Small intestine (tissue), 7 donors: ENCODE data around the gene C22orf39. TPM values are rescaled to one million over a fixed set of nuclear protein-coding genes. Genes with fewer than 3 reads are reported as not detected.

Experiments used
- DNase-seq, 2 donors: peaks; one replicate each; pipeline versions ENCODE4 v3.0.0 to v3.0.0-alpha.2; 2013
- FAIRE-seq: peaks from 2 replicates; lab custom pipeline; 2012; peaks lifted over from hg19 to GRCh38; lab: Jason Lieb, UNC
- H3K27ac ChIP-seq, 3 donors: one replicate each; pipeline ENCODE4 v1.5.1; 2013; ENCODE audit warnings: low read length in 2 of 3, mild to moderate bottlenecking in 2 of 3, control low read depth in 1 of 3, inconsistent platforms in 1 of 3, low read depth in 1 of 3, moderate library complexity in 1 of 3
- H3K27me3 ChIP-seq, 3 donors: one replicate each; pipeline ENCODE4 v1.6.1; 2013; ENCODE audit warnings: low read length in 3 of 3, inconsistent platforms in 1 of 3; ENCODE audit not compliant: control insufficient read depth in 3 of 3, insufficient read depth in 3 of 3
- H3K36me3 ChIP-seq, 3 donors: one replicate each; pipeline ENCODE4 v1.6.1; 2013; ENCODE audit warnings: low read length in 3 of 3, inconsistent platforms in 1 of 3, low read depth in 1 of 3, mild to moderate bottlenecking in 1 of 3, moderate library complexity in 1 of 3; ENCODE audit not compliant: control insufficient read depth in 3 of 3, insufficient read depth in 2 of 3
- H3K4me1 ChIP-seq, 3 donors: one replicate each; pipeline ENCODE4 v1.6.1; 2013; ENCODE audit warnings: low read length in 2 of 3, inconsistent platforms in 1 of 3, low read depth in 1 of 3, mild to moderate bottlenecking in 1 of 3, moderate library complexity in 1 of 3; ENCODE audit not compliant: control insufficient read depth in 3 of 3, insufficient read depth in 2 of 3
- H3K4me3 ChIP-seq, 3 donors: one replicate each; pipeline ENCODE4 v1.5.1; 2013; ENCODE audit warnings: low read length in 3 of 3, control low read depth in 1 of 3, inconsistent platforms in 1 of 3, low read depth in 1 of 3, mild to moderate bottlenecking in 1 of 3, moderate library complexity in 1 of 3
- H3K9me3 ChIP-seq, 2 donors: one replicate each; pipeline ENCODE4 v1.6.1; 2013; ENCODE audit warnings: low read depth in 1 of 2, low read length in 1 of 2; ENCODE audit not compliant: control insufficient read depth in 2 of 2, insufficient read depth in 1 of 2
- WGBS, 3 donors: extraction: QIAGEN DNeasy Blood & Tissue Kit; methylation state at CpG; one replicate each; pipeline ENCODE4 v1.1.7; 2013; 5-methylcytosine and 5-hydroxymethylcytosine counted together
- polyA plus RNA-seq, 4 donors: library from polyadenylated mRNA; stranded (reverse) in 3 of 4; unstranded in 1 of 4; fragments of 200-250 nt in 3 of 4; fragments of 120-200 nt in 1 of 4; gene quantifications; one replicate each; pipeline versions ENCODE4 v1.2.1 to v1.2.3, GENCODE V29; 2013
- donor health status: healthy with polysubstance abuse.
- donor health status: control.
- donor health status: control.
- donor health status: Bipolar disorder and iron deficiency.
- donor health status: healthy.

C22orf39 gene
- polyA plus RNA-seq, 4 donors, result 28.6 to 32.2 (median 29.4) TPM

- Histone ChIP-seq H3K36me3 (peaks cover under 1 to 10% (median 2%) of the 10 kb centered on the region in 3 donors), H3K9me3 (no peaks in the 10 kb centered on the region), H3K27ac (no peak overlapping the region), H3K27me3 (no peaks in the 10 kb centered on the region), H3K4me1 (peaks cover 0 to 6% (median 0%) of the 10 kb centered on the region in 3 donors), H3K4me3 (peak overlapping the region; percentile 31 to 68 (median 46))
- DNase-seq, result no peak
- 0 to 1% (median 1%) methylated on average over 15 of the region's 15 CpGs for WGBS, 3 donors
- no peak for FAIRE-seq
Measured at GRCh38 chr22:19480173-19480568, 32.7 kb upstream of the C22orf39 start.

DNA sequence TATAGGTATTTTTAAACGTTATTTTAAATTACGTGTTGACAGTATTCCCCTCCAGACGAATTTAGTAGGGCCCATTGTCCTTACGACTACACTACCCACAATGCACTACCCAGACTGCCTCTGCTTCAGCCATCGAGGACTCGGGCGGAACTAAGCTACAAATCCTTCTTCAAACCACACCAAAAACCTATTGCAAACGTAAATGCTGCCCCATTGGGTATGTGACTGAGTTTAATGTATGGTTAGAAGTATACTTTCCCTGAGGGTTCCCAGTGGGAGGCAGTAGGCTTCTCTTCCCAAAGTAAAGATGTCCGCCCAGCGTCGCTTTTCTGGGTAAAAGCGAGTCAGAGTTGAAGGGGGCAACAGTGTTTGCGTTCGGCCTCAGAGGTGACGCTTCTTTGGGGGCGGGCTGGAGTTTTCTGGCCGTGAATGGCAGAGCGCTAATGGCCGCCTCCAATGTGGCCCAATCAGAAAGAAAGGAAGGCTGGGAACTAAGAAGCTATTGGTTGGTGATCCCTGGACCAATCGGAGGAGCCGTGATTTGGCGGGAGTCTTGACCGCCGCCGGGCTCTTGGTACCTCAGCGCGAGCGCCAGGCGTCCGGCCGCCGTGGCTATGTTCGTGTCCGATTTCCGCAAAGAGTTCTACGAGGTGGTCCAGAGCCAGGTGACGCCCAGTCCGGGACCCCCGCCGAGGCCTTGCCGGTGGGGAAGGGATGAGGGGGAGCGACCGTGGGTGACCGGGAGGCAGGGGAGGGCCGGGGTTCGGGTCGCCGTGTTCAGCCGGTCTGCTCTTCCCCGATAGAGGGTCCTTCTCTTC is 32.1 kb upstream of the C22orf39 start, which contains the start of gene CDC45:
Gene CDC45 (plus strand): TSS at position 566 of the 818 bp plus-strand sequence. CDS start 49 bp downstream, at position 615.
- WGBS, 3 donors, result 0 to 1% (median 0%) methylated on average over 50 of the region's 50 CpGs
- peak; percentile 99 for DNase-seq
- Histone ChIP-seq H3K27ac (peak within 1 kb of the TSS; percentile 81 to 94 (median 89)), H3K27me3 (no peaks in the 10 kb centered on the region), H3K4me3 (peak within 1 kb of the TSS; percentile 66 to 93 (median 68)), H3K4me1 (peaks cover 0 to 6% (median 0%) of the 10 kb centered on the region in 3 donors), H3K36me3 (peaks cover 2 to 12% (median 4%) of the 10 kb centered on the region in 3 donors), H3K9me3 (no peaks in the 10 kb centered on the region)
- peak; percentile 67 for FAIRE-seq

DNA sequence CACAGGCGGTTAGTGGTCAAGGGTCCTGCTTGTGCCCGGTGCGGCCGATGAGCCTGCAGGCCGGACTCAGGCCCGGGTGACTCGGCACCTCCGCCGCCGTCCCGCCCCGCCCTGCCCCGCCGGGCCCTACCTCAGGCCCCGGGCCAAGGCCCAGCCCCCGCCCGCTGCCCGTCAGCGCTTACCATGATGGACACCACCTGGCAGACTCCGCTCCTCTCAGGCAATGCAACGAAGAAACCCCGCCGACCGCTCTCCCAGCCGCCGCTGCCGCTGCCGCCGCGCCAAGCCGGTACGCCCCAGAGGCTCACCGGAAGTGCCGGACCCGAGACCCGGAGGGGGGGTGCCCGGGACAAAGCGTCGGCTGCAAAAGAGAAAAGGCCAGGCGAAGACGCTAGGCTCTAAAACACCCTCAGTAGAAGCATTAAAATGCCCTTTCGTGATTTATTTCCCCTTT is 31.4 kb upstream of the C22orf39 start, which contains the start of gene UFD1:
Gene UFD1 (minus strand): TSS at position 293 of the 454 bp plus-strand sequence. CDS start 108 bp downstream, at position 185.
- no peaks in the 10 kb centered on the region for H3K9me3 ChIP-seq
- peak; percentile 78 to 91 for DNase-seq
- H3K4me1 ChIP-seq, result peaks cover 0 to 6% (median 0%) of the 10 kb centered on the region in 3 donors
- H3K36me3 ChIP-seq, result peaks cover 2 to 12% (median 7%) of the 10 kb centered on the region in 3 donors
- peak within 1 kb of the TSS; percentile 81 to 94 (median 89) for H3K27ac ChIP-seq
- no peak for FAIRE-seq
- peak within 1 kb of the TSS; percentile 66 to 93 (median 68) for H3K4me3 ChIP-seq
- WGBS, 3 donors, result 0 to 1% (median 0%) methylated on average over 28 to 42 of the region's 42 CpGs
- no peaks in the 10 kb centered on the region for H3K27me3 ChIP-seq

GRCh38 chr22:19478045-19478900 is 30.8 kb upstream of the C22orf39 start:
- Histone ChIP-seq H3K9me3 (no peaks in the 10 kb centered on the region), H3K36me3 (peaks cover 8 to 18% (median 10%) of the 10 kb centered on the region in 3 donors), H3K4me3 (peak overlapping the region; percentile 66 to 93 (median 68)), H3K27ac (peak overlapping the region; percentile 81 to 94 (median 89)), H3K4me1 (peaks cover 0 to 6% (median 0%) of the 10 kb centered on the region in 3 donors), H3K27me3 (no peaks in the 10 kb centered on the region)
- DNase-seq (peak; percentile 39 to 42), FAIRE-seq (no peak)
- 1% methylated on average over 27 to 31 of the region's 31 CpGs for whole genome bisulfite sequencing, 3 donors

GRCh38 chr22:19477321-19478044 is 30.0 kb upstream of the C22orf39 start:
- peaks cover 8 to 25% (median 16%) of the 10 kb centered on the region in 3 donors for H3K36me3 ChIP-seq
- peak overlapping the region in 2 of 3 donors; percentile 66 to 68 for H3K4me3 ChIP-seq
- peak overlapping the region in 1 of 3 donors; percentile 9 for H3K27ac ChIP-seq
- H3K9me3 ChIP-seq, result no peaks in the 10 kb centered on the region
- H3K4me1 ChIP-seq, result peaks cover 0 to 6% (median 0%) of the 10 kb centered on the region in 3 donors
- no peaks in the 10 kb centered on the region for H3K27me3 ChIP-seq
- DNase-seq (peak in 1 of 2 donors; percentile 6), FAIRE-seq (no peak)
- WGBS, 3 donors, result 16 to 21% (median 21%) methylated on average over 5 of the region's 5 CpGs

DNA sequence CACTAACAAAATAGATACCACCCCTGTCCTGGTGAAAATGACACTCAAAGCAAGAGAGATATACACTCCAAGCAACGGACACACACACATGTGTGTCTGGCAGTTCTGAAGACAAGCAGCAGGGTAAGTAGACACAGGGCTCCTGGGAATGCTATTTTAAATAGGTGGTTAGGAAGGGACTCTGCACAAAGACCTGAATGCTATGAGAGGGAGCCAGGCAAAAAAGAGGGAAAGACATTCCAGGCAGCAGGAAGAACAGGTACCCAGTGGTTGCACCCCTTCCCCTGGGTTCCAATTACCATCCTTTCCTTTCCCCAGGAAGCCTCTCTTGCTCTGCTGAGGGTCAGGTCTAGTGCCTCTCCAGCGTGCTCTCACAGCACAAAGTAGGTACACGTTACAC is 28.5 kb upstream of the C22orf39 start:
- no peaks in the 10 kb centered on the region for H3K9me3 ChIP-seq
- FAIRE-seq, result no peak
- no peak for DNase-seq
- H3K4me3 ChIP-seq, result no peak overlapping the region
- WGBS, 3 donors, result 75 to 84% (median 81%) methylated on average over 3 of the region's 3 CpGs
- H3K27ac ChIP-seq, result no peak overlapping the region
- H3K27me3 ChIP-seq, result no peaks in the 10 kb centered on the region
- H3K4me1 ChIP-seq, result peaks cover 0 to 6% (median 0%) of the 10 kb centered on the region in 3 donors
- H3K36me3 ChIP-seq, result peaks cover 8 to 39% (median 19%) of the 10 kb centered on the region in 3 donors

DNA sequence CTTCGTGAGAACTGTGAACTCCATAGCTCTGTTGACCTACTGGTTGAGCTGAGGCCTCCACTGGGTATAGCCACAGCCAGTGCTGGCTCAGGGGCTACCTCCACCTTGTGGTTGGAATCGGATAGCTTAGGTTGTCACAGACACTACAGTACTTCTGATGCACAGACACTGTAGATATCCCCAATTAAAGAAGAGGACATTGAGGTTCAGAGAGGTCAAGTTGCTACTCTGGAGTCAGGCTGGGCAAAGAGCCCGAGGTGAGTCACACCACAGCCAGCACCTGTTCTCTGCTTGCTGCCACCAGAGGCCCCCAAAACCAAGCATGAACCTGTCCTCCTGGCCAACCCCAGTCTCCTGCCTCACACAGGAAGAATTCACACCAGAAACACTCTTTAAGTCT is 26.1 kb upstream of the C22orf39 start:
- no peaks in the 10 kb centered on the region for H3K27me3 ChIP-seq
- no peak overlapping the region for H3K4me3 ChIP-seq
- no peak overlapping the region for H3K27ac ChIP-seq
- H3K36me3 ChIP-seq, result peaks cover 20 to 63% (median 21%) of the 10 kb centered on the region in 3 donors
- H3K4me1 ChIP-seq, result peaks cover 0 to 4% (median 0%) of the 10 kb centered on the region in 3 donors
- no peak for FAIRE-seq
- DNase-seq, result no peak
- H3K9me3 ChIP-seq, result no peaks in the 10 kb centered on the region
- WGBS, 3 donors, result 70 to 84% (median 79%) methylated on average over 3 of the region's 3 CpGs
